H1 (cell line): ENCODE measurements around the gene ALG6. TPM values are rescaled to one million over a fixed set of nuclear protein-coding genes. Genes with fewer than 3 reads are reported as not detected.

Experiments
- ASH2L ChIP-seq: fragments of 200-600, 300-600 bp; sonication (generic); IDR thresholded peaks from one replicate; pipeline ENCODE4 v1.7.1; 2017; ENCODE audit warnings: low read length
- TAF7 ChIP-seq: optimal IDR thresholded peaks from 2 replicates; pipeline ENCODE3; 2011; ENCODE audit warnings: low read depth, mild to moderate bottlenecking, inconsistent platforms, low read length, moderate library complexity, borderline replicate concordance
- TCF12 ChIP-seq: IDR thresholded peaks from 2 replicates; pipeline ENCODE4 v1.6.1; 2011; ENCODE audit warnings: low read depth, mild to moderate bottlenecking, low read length
- polyA plus RNA-seq, 7 experiments: library from polyadenylated mRNA; depleted of rRNA in 3 of 7; stranded (reverse) in 5 of 7; unstranded in 2 of 7; fragments of >200 nt in 5 of 7; fragments of 200-250 nt in 2 of 7; gene quantifications; 1 replicate in 5 of 7; 2 replicates in 1 of 7; 4 replicates in 1 of 7; pipeline versions ENCODE4 v1.2.1 to v1.2.3, GENCODE V29; 2011 to 2013; ENCODE audit warnings: missing spikeins in 2 of 7, mixed read lengths in 2 of 7
- total RNA-seq: library from RNA; stranded (reverse); fragmentation: NEBNext Ultra II Directional; extraction: Animal tissue kit (Norgen Biotek cat#: 25700); gene quantifications from 2 replicates; pipeline ENCODE4 v1.2.1, GENCODE V29; 2021

ALG6 gene
- total and polyA plus RNA-seq, 2 of the 8 experiments (the other 6 are each of a cell fraction or from before 2014, with no cell fraction given), result 17.8 to 26.8 TPM

GRCh38 chr1:63323865-63324778, 43.3 kb upstream of the ALG6 start (continued):
- TF ChIP-seq TAF7, result peak; percentile 32
- TF ChIP-seq ASH2L, result peak; percentile 59
- TF ChIP-seq TCF12, result 0 out of 2 replicates have a peak, but pooled peaks have one; percentile 14
